ENCODE results near the gene TPD52L2.

TPD52L2 gene

GRCh38 chr20:63864978-63865640, at the start of gene TPD52L2:
Gene TPD52L2 (plus strand): TSS chr20:63865270. CDS start chr20:63865366, 96 bp downstream.
- DNase-seq (ENCODE audit: low spot score) = peak; percentile 98

DNA sequence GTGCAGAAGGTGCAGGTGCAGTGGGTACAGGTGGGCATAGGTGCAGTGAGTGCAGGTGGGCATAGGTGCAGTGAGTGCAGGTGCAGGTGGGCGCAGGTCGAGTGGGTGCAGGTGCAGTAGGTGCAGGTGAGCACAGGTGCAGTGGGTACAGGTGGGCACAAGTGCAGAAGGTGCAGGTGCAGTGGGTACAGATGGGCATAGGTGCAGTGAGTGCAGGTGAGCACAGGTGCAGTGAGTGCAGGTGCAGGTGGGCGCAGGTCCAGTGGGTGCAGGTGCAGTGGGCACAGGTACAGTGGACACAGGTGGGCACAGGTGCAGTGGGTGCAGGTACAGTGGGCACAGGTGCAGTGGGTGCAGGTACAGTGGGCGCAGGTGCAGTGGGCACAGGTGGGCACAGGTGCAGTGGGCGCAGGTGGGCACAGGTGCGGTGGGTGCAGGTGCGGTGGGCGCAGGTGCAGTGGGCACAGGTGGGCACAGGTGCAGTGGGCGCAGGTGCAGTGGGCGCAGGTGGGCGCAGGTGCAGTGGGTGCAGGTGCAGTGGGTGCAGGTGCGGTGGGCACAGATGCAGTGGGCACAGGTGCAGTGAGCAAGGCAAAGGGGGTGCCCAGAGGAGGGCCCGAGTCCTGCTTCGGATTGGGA, 49.3 kb upstream of the TPD52L2 start:
- DNase-seq (ENCODE audit: low spot score) = no peak

DNA sequence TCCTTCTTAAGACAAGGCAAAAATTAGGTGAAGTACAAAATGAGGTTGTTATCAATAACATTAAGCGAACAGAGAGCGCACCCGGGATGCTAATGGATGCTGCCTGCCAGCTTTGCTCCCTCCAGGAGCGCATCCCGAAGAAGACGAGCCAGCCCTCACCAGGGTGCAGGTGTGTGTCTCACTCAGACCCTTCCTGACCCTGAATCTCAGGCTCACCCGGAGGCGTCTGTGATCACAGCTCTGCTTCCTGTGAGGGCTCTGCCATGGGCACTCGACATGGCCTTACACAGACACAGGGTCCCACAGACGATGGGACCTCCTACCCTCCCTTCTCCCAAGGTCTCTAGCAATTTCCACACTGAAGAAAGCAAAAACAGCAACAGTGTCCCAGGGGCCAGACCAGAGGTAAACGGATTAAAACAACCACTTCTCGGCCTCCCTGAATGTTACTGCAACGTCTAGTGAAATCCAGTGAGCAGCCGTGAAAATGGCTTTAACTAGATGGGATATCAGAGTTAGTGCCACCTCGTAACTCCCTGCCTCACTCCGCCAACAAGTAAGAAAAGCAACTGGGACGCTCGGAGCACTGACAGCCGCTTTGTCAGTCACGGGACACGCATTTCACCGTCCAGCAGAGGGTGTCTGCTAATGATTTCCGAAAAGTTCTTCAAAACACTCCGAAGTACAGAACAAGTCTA, 45.7 kb upstream of the TPD52L2 start:
- DNase-seq (ENCODE audit: low spot score) = no peak

DNA sequence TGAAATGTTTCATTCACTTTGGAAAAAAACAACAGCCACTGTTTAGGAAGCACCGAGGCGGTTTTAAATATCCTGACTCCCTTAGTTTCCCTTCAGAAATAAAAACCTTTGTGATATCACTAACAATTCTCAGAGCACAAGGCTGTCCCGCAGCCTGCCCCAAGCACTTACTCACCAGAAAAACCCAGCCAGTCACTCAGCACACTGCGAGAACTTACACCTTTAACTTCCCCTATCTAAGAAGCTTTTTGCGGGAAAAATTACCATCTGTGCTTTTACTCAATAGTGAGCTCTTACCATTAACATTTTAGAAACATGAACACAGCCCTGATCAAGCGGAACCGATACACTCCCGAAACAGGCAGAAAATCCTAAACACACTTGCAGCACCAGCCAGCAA, 43.3 kb upstream of the TPD52L2 start:
- no peak for DNase-seq (ENCODE audit: low spot score)

DNA sequence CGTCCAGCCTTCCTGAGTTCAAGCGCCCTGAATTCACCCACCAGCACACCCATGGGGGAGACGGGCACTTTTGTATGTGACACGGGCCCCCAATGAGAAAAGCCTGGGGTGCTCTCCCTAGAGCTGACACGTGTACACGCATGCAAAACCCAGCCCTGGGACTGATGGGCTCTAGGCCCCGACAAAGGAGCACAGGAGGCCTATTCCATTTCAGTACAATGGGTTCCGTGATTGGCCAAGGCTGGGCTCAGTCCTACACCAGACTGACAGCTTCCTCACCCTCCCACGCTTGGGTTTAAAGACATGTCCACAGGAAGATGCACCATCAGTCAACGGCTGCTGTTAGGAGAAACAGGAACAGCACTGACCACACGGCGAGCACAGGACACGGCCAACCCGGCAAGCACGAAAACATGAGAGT, 42.8 kb upstream of the TPD52L2 start:
- DNase-seq (ENCODE audit: low spot score) = no peak

- DNase-seq (ENCODE audit: low spot score) = no peak
Observed at GRCh38 chr20:63823691-63824311, 41.3 kb upstream of the TPD52L2 start.

DNA sequence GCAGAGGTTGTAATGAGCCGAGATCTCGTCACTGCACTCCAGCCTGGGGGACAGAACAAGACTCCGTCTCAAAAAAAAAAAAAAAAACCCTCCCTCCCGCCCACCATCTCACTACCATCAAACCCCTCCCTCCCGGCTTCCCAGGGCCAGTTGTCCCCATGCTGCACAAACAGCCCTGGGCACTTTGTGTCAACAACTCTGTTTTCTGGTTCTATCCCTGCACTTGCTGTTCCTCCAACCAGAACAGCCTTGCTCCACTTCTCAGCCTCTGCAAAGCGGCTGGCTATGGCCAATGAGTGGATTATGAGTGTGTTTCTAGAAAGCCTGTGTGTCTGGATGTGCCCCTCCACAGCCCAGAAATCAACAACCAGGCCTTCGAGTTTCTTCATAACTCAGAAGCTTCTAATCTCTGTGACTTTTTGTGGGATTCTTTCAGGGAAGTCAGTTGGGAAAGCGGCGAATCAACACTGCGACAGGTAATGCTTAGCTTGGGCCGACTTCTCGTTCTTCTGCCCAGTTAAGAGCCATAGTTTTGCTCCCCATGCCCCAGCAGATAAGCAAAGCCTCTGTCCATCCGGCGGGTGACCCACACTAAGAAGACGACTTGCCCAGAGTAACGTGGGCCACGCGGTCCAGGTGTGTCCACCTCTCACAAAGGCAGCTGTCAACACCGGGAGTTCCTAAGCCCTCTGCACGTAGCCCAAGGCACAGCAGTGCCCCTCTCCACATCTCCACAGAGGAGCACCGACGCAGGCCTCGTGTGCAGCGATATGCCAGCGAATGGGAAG, 39.5 kb upstream of the TPD52L2 start:
- no peak for DNase-seq (ENCODE audit: low spot score)

GRCh38 chr20:63826753-63827152, 38.3 kb upstream of the TPD52L2 start:
- no peak for DNase-seq (ENCODE audit: low spot score)

DNA sequence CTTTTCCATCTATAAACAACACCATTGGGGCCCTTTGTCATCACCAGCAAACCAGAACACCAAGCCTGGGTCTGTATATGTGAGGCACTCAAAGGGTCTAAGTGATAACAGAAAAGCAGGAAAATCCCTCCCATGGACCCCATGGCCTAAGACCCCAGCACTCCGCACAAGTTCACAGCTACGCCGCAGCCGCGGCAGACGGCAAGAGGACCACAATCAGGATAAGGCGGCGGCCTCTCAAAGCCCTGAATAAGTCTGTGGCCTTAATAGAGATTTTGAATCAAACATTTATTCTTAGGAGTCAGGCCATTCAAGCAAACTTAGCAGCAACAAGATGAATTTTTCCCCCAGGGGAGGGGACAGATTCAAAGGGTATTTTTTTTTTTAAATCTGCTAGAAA, 36.9 kb upstream of the TPD52L2 start:
- DNase-seq (ENCODE audit: low spot score) = no peak

GRCh38 chr20:63828545-63828944, 36.5 kb upstream of the TPD52L2 start:
- no peak for DNase-seq (ENCODE audit: low spot score)

DNA sequence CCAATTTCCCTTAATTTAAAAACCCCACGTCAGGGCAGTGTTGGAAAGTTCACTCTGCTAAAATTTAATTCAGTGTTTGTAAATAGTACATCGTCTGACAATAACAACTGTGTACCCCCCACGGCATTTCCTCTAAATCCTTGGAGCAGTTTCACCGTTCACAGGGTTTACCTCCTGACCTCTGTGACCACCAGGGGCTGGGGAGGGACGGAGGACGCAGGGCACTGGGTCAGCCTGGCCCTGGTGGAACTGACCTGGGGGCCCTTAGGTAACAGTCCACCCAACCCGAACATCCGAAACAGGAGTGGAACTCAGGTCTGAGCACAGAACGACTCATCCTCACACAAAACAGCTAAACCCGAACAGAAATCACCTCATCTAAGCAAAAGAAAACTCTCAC, 36.1 kb upstream of the TPD52L2 start:
- DNase-seq (ENCODE audit: low spot score) = no peak

DNA sequence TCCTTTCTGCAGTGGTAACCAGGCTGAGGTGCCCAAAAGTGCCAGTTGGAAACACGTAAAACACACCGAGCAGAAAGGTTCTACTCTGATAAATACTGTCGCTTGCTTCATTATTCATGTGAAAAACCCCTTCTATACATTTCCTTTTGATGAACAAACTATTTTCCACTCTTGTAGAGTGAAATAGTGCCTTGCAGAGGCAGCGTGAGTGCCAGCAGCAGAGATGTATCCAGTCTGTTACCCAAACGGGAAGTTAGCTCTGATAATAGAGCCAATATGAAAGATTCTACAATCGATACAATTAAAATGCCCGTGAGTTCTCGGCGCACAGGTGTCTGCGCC, 35.5 kb upstream of the TPD52L2 start:
- no peak for DNase-seq (ENCODE audit: low spot score)

GRCh38 chr20:63829945-63830835, 34.9 kb upstream of the TPD52L2 start:
- DNase-seq (ENCODE audit: low spot score) = no peak

DNA sequence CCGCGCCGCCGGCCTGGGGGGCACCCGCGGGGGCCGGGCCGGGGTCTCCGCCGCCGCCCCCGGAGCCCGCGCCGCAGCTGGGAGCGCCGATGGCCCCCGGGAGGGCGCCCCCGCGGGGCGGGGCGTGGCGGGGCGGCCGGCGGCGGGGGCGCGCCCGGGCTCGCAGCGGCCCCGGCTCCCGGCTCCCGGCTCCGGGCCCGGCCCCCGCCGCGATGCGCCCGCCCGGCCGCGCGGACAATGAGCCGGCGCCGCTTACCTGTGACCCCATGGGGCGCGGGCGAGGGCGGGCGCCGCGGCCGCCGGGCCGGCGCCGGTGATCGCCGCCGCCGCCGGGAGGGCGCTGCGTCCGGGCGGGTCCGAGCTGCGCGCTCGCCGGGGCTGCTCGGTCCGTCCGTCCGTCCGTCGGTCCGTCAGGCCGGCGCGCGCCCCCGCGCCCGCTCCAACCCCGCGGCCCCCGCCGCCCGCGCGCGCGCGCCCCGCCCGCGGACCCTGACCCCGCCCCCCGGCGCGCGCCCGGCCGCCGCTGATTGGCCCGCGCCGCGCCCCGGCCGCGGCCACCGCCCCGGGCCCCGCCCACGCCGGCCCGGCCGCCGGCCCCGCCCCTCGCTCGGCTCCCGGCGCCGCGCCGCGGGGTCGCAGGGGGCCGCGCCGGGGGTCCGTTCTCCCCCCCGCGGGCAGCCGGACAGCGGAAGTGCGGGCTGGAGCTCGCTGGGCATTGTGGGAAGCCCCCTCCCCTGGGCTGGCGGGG, 34.1 kb upstream of the TPD52L2 start, which contains the start of gene ZBTB46:
TSS of gene ZBTB46 (minus strand) at position 424 of the 748 bp plus-strand sequence. CDS start 40,507 bp downstream, outside the sequence.
- DNase-seq (ENCODE audit: low spot score) = peak; percentile 94

- DNase-seq (ENCODE audit: low spot score) = no peak
Observed at GRCh38 chr20:63831646-63831992, 33.5 kb upstream of the TPD52L2 start.

GRCh38 chr20:63831993-63832686, 32.9 kb upstream of the TPD52L2 start:
- no peak for DNase-seq (ENCODE audit: low spot score)

DNA sequence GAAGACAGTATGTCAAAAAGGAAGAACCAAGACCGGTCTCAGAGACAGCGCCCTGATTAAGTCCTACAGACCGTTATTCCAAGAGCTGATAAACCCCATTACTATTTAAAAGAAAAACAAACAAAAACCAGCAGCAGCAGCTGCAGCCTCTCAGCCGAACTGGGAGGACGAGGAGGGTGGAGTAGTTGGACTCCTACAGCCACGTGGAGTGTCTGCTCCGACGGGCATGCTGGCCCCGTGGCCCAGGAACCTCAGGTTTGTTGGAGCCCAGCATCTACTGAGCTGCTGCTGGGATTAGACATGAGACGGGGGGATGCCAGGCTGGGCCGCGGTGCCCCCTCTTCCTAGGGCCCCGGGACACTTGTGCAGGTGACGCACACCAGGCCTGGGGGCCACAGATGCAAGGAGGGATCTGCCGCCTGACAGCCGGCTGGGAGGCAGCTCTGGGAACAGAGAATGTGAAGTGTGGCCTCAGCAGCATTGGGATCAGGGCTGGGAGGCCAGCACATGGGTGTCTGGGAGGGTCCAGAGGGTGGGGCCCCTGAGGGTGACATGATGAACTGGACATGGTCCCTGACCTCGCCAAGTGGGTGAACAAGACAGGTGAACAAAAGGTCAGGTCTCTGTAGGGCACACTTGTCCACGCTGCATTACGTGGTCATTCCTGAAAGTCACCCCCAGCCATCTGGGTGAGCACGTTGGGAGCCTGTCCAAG, 31.1 kb upstream of the TPD52L2 start:
- no peak for DNase-seq (ENCODE audit: low spot score)

GRCh38 chr20:63834491-63834880, 30.6 kb upstream of the TPD52L2 start:
- DNase-seq (ENCODE audit: low spot score) = no peak
